ENCODE results near the gene PAM. TPM values are rescaled to one million over a fixed set of nuclear protein-coding genes. Genes with fewer than 3 reads are reported as not detected.

PAM gene
- total RNA-seq, 2 donors from 2014 or later = 32.9 to 38.2 TPM

DNA sequence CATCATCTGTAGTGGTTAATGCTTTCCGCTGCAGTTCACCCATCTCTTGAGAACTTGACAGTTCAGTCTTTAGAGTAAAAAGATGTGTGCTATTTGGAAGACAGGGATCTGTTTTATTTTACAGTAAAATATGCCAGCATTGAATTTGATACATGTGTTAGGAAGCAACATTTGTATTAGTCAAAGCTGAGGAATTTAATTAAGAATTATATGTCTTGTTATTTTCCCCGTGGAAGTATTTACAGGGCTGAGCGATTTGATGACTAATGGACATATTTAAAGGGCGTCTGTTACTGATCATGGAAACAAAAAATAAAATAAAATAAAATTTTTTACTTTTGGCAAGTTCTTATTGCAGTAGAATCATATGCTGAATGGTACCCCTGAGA lies 101.3 kb downstream of the PAM start:
- H3K27ac ChIP-seq (ENCODE audit: low read depth, low read length) = no peak overlapping the region
- H3K36me3 Mint-ChIP-seq (ENCODE audit: low read depth) = no peaks in the 10 kb centered on the region

DNA sequence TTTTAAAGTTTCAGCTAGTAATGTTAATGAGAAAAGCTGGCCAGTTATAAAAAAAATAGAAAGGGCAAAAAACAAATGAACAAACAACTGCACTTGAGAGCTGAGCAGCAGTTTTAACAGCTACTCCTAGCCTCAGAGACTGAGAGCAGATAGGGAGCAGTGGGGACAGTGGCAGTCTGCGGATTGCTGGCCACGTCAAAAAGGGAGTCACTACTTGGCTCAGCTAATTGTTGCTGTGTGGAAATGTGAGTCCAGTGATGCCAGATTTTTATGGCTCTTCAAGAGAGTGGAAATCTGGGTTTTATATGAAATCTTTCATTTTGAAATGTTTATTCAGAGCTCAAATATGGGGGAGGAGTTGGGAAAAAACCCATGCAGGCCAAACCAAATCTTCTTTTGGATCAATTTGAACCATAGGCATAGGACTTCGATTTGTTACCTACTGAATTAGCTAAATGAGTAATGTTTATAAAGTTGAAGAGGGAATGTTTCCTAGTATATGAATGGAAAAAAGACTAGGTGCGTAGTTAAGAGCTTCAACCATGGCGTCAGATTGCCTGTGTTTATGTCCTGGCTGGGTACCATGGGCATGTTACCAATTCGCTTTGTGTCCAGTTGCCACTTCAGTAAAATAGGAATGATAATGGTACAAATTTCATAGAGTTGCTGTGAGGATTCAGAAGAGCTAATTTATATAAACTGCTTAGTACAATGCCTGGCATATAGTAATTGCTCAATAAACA lies 102.1 kb downstream of the PAM start:
- Histone ChIP-seq H3K4me3 (ENCODE audit: low read length) (no peak overlapping the region), H3K9ac (ENCODE audit: extremely low read depth, low read length, poor library complexity, severe bottlenecking) (no peak overlapping the region), H3K27me3 (ENCODE audit: control insufficient read depth, insufficient read depth, low read length, poor library complexity, severe bottlenecking) (no peaks in the 10 kb centered on the region), H3K27ac (ENCODE audit: low read depth, low read length) (no peak overlapping the region), H3K4me1 (ENCODE audit: control insufficient read depth, insufficient read depth, low read length) (no peaks in the 10 kb centered on the region), H3K9me3 (ENCODE audit: control insufficient read depth, low read length) (no peaks in the 10 kb centered on the region), H3K36me3 (ENCODE audit: control insufficient read depth, insufficient read depth, low read length) (no peaks in the 10 kb centered on the region)
- Mint-ChIP-seq H3K4me1 (no peaks in the 10 kb centered on the region), H3K27me3 (ENCODE audit: insufficient read depth) (no peaks in the 10 kb centered on the region), H3K4me3 (no peak overlapping the region), H3K27ac (no peak overlapping the region), H3K9me3 (no peaks in the 10 kb centered on the region), H3K36me3 (ENCODE audit: low read depth) (no peaks in the 10 kb centered on the region)
- no peak for DNase-seq
- TF ChIP-seq CTCF (conservative IDR thresholded peaks at IDR 0.05) = no peak
- WGBS, 2 experiments (ENCODE audit: insufficient coverage in 1 of 2, insufficient read length in 1 of 2) = 92 to 100% methylated on average over 2 to 6 of the region's 6 CpGs

More for the DNA sequence above, 101.3 kb downstream of the PAM start:
- Histone ChIP-seq H3K36me3 (ENCODE audit: control insufficient read depth, insufficient read depth, low read length) (no peaks in the 10 kb centered on the region), H3K4me3 (ENCODE audit: low read length) (no peak overlapping the region), H3K9ac (ENCODE audit: extremely low read depth, low read length, poor library complexity, severe bottlenecking) (no peak overlapping the region), H3K4me1 (ENCODE audit: control insufficient read depth, insufficient read depth, low read length) (no peaks in the 10 kb centered on the region), H3K9me3 (ENCODE audit: control insufficient read depth, low read length) (no peaks in the 10 kb centered on the region), H3K27me3 (ENCODE audit: control insufficient read depth, insufficient read depth, low read length, poor library complexity, severe bottlenecking) (no peaks in the 10 kb centered on the region)
- DNase-seq = no peak
- H3K4me3 Mint-ChIP-seq = no peak overlapping the region
- 93 to 100% methylated on average over 1 to 4 of the region's 4 CpGs for WGBS, 2 experiments (ENCODE audit: insufficient coverage in 1 of 2, insufficient read length in 1 of 2)
- H3K27ac Mint-ChIP-seq = no peak overlapping the region
- H3K9me3 Mint-ChIP-seq = no peaks in the 10 kb centered on the region
- H3K4me1 Mint-ChIP-seq = no peaks in the 10 kb centered on the region
- TF ChIP-seq CTCF (conservative IDR thresholded peaks at IDR 0.05) = no peak
- H3K27me3 Mint-ChIP-seq (ENCODE audit: insufficient read depth) = no peaks in the 10 kb centered on the region

DNA sequence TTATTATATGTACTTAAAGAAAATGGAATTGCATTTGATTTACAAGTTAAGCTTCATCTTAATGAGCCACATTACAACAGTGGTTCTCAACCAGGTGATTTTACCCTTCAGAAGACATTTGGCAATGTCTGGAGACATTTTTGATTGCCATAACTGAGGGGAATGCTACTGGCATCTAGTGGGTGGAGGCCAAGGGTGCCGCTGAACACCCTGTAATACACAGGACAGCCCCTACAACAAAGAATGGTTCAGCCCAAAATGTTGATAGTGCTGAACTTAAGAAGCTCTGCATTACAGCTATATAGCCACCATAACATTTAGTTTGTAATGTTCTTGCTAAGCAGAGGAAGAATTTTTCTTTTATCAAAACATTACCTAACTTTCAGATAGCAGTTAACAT lies 103.1 kb downstream of the PAM start:
- no peaks in the 10 kb centered on the region for H3K27me3 Mint-ChIP-seq (ENCODE audit: insufficient read depth)
- no peak overlapping the region for H3K4me3 ChIP-seq (ENCODE audit: low read length)
- no peak for TF ChIP-seq CTCF (conservative IDR thresholded peaks at IDR 0.05)
- H3K27ac Mint-ChIP-seq = no peak overlapping the region
- no peak for DNase-seq
- H3K36me3 ChIP-seq (ENCODE audit: control insufficient read depth, insufficient read depth, low read length) = no peaks in the 10 kb centered on the region
- H3K9me3 ChIP-seq (ENCODE audit: control insufficient read depth, low read length) = no peaks in the 10 kb centered on the region
- WGBS, 2 experiments (ENCODE audit: insufficient coverage in 1 of 2, insufficient read length in 1 of 2) = 89% methylated on average over 1 of the region's 1 CpG; no CpG with 5 or more reads in 1 of the 2 experiments
- H3K36me3 Mint-ChIP-seq (ENCODE audit: low read depth) = no peaks in the 10 kb centered on the region
- no peak overlapping the region for H3K27ac ChIP-seq (ENCODE audit: low read depth, low read length)
- no peaks in the 10 kb centered on the region for H3K4me1 Mint-ChIP-seq
- H3K27me3 ChIP-seq (ENCODE audit: control insufficient read depth, insufficient read depth, low read length, poor library complexity, severe bottlenecking) = no peaks in the 10 kb centered on the region
- H3K4me3 Mint-ChIP-seq = no peak overlapping the region
- no peaks in the 10 kb centered on the region for H3K9me3 Mint-ChIP-seq
- H3K4me1 ChIP-seq (ENCODE audit: control insufficient read depth, insufficient read depth, low read length) = no peaks in the 10 kb centered on the region
- H3K9ac ChIP-seq (ENCODE audit: extremely low read depth, low read length, poor library complexity, severe bottlenecking) = no peak overlapping the region
